Astrocyte (in vitro differentiated cells and primary cell): ENCODE data around the gene UGT1A9. TPM values are rescaled to one million over a fixed set of nuclear protein-coding genes. Genes with fewer than 3 reads are reported as not detected.

ENCODE experiments used
- DNase-seq: peaks from one replicate; pipeline ENCODE4 v3.0.0-alpha.2; 2010; ENCODE audit warnings: low read depth
- FAIRE-seq: peaks from 2 replicates; lab custom pipeline; 2011; peaks lifted over from hg19 to GRCh38; lab: Jason Lieb, UNC
- H2AFZ ChIP-seq: 2 replicates; pipeline ENCODE4 v1.6.0; 2012; ENCODE audit warnings: low read depth, low read length, inconsistent platforms
- H3K27ac ChIP-seq: 2 replicates; pipeline ENCODE4 v1.5.1; 2011; ENCODE audit warnings: low read depth, low read length, inconsistent platforms
- H3K27me3 ChIP-seq: 2 replicates; pipeline ENCODE4 v1.6.0; 2011; ENCODE audit warnings: low read length, inconsistent platforms; ENCODE audit not compliant: insufficient read depth
- H3K36me3 ChIP-seq: 2 replicates; pipeline ENCODE4 v1.5.1; 2011; ENCODE audit warnings: low read length, inconsistent platforms; ENCODE audit not compliant: insufficient read depth
- H3K4me1 ChIP-seq: 2 replicates; pipeline ENCODE4 v1.5.1; 2011; ENCODE audit warnings: low read length, inconsistent platforms; ENCODE audit not compliant: insufficient read depth
- H3K4me2 ChIP-seq: 2 replicates; pipeline ENCODE4 v1.6.0; 2012; ENCODE audit warnings: low read length, inconsistent platforms
- H3K4me3 ChIP-seq: 2 replicates; pipeline ENCODE4 v1.5.1; 2011; ENCODE audit warnings: low read depth, mild to moderate bottlenecking, low read length, inconsistent platforms; ENCODE audit not compliant: insufficient read depth
- H3K79me2 ChIP-seq: 2 replicates; pipeline ENCODE4 v1.6.0; 2012; ENCODE audit warnings: mild to moderate bottlenecking, low read length, inconsistent platforms; ENCODE audit not compliant: insufficient read depth
- H3K9ac ChIP-seq: 2 replicates; pipeline ENCODE4 v1.6.0; 2012; ENCODE audit warnings: mild to moderate bottlenecking, low read length, inconsistent platforms
- H3K9me3 ChIP-seq: 2 replicates; pipeline ENCODE4 v1.5.1; 2012; ENCODE audit warnings: low read depth, mild to moderate bottlenecking, low read length, inconsistent platforms; ENCODE audit not compliant: insufficient read depth
- H4K20me1 ChIP-seq: 2 replicates; pipeline ENCODE4 v1.6.0; 2012; ENCODE audit warnings: low read length, inconsistent platforms; ENCODE audit not compliant: insufficient read depth
- H3K27ac Mint-ChIP-seq: one replicate; pipeline ENCODE4 v1.8.0; 2021; ENCODE audit warnings: mild to moderate bottlenecking, mixed read lengths; ENCODE audit not compliant: unreplicated experiment
- H3K27me3 Mint-ChIP-seq: one replicate; pipeline ENCODE4 v1.8.0; 2021; ENCODE audit warnings: low read depth, mixed read lengths; ENCODE audit not compliant: unreplicated experiment
- H3K36me3 Mint-ChIP-seq: one replicate; pipeline ENCODE4 v1.8.0; 2021; ENCODE audit warnings: low read depth, mixed read lengths; ENCODE audit not compliant: unreplicated experiment
- H3K4me1 Mint-ChIP-seq: one replicate; pipeline ENCODE4 v1.8.0; 2021; ENCODE audit warnings: low read depth, mixed read lengths; ENCODE audit not compliant: unreplicated experiment
- H3K4me3 Mint-ChIP-seq: one replicate; pipeline ENCODE4 v1.8.0; 2021; ENCODE audit warnings: mild to moderate bottlenecking, moderate library complexity, mixed read lengths; ENCODE audit not compliant: unreplicated experiment
- H3K9me3 Mint-ChIP-seq: one replicate; pipeline ENCODE4 v1.8.0; 2021; ENCODE audit warnings: mild to moderate bottlenecking, mixed read lengths; ENCODE audit not compliant: unreplicated experiment
- CTCF ChIP-seq: IDR thresholded peaks from 2 replicates; pipeline ENCODE4 v1.5.1; 2011; ENCODE audit warnings: low read depth, mild to moderate bottlenecking, inconsistent platforms, low read length, moderate library complexity; ENCODE audit not compliant: insufficient read depth
- EZH2 ChIP-seq: IDR thresholded peaks from 2 replicates; pipeline ENCODE4 v1.6.1; 2012; ENCODE audit warnings: mild to moderate bottlenecking, low read length, inconsistent platforms; ENCODE audit not compliant: insufficient read depth
- total RNA-seq: library from RNA; stranded (reverse); gene quantifications from 2 replicates; pipeline ENCODE4 v1.2.1, GENCODE V29; 2021

UGT1A9 gene
- total RNA-seq, 1 donor from 2014 or later, result not detected

- no peaks in the 10 kb centered on the region for H3K36me3 Mint-ChIP-seq
- Histone ChIP-seq H3K79me2 (no peaks in the 10 kb centered on the region), H3K9me3 (no peaks in the 10 kb centered on the region), H3K36me3 (no peaks in the 10 kb centered on the region), H3K4me3 (no peak within 1 kb of the TSS), H3K4me1 (peaks cover 12% of the 10 kb centered on the region), H4K20me1 (no peaks in the 10 kb centered on the region), H3K9ac (no peak within 1 kb of the TSS), H3K27me3 (peaks cover 3% of the 10 kb centered on the region), H2AFZ (no peak within 1 kb of the TSS), H3K4me2 (no peak within 1 kb of the TSS), H3K27ac (no peak within 1 kb of the TSS)
- no peak for FAIRE-seq
- H3K4me3 Mint-ChIP-seq, result no peak within 1 kb of the TSS
- no peak within 1 kb of the TSS for H3K27ac Mint-ChIP-seq
- TF ChIP-seq CTCF (no peak), EZH2 (no peak)
- peaks cover 7% of the 10 kb centered on the region for H3K27me3 Mint-ChIP-seq
- no peak for DNase-seq
- H3K9me3 Mint-ChIP-seq, result no peaks in the 10 kb centered on the region
- H3K4me1 Mint-ChIP-seq, result peaks cover 6% of the 10 kb centered on the region
Observed at GRCh38 chr2:233760043-233760442, 88.3 kb downstream of the UGT1A9 start, which contains the start of gene UGT1A1. Gene UGT1A1 (plus strand): TSS chr2:233760270. CDS start chr2:233760288, 18 bp downstream.

- H3K9me3 Mint-ChIP-seq, result no peaks in the 10 kb centered on the region
- Histone ChIP-seq H3K9ac (no peak overlapping the region), H3K9me3 (no peaks in the 10 kb centered on the region), H3K4me1 (peaks cover 12% of the 10 kb centered on the region), H3K4me3 (no peak overlapping the region), H3K36me3 (no peaks in the 10 kb centered on the region), H2AFZ (no peak overlapping the region), H4K20me1 (no peaks in the 10 kb centered on the region), H3K27me3 (peaks cover 3% of the 10 kb centered on the region), H3K79me2 (no peaks in the 10 kb centered on the region), H3K4me2 (no peak overlapping the region), H3K27ac (no peak overlapping the region)
- H3K27ac Mint-ChIP-seq, result no peak overlapping the region
- H3K4me1 Mint-ChIP-seq, result peaks cover 6% of the 10 kb centered on the region
- no peak for FAIRE-seq
- H3K27me3 Mint-ChIP-seq, result peaks cover 9% of the 10 kb centered on the region
- peak; percentile 52 for DNase-seq
- TF ChIP-seq CTCF (no peak), EZH2 (no peak)
- H3K36me3 Mint-ChIP-seq, result no peaks in the 10 kb centered on the region
- no peak overlapping the region for H3K4me3 Mint-ChIP-seq
Observed at GRCh38 chr2:233761040-233761769, 89.5 kb downstream of the UGT1A9 start.

GRCh38 chr2:233764264-233764663 lies 92.6 kb downstream of the UGT1A9 start:
- no peak for TF ChIP-seq CTCF
- no peak for TF ChIP-seq EZH2
- no peaks in the 10 kb centered on the region for H3K36me3 ChIP-seq
- H3K9me3 ChIP-seq, result no peaks in the 10 kb centered on the region
- no peak overlapping the region for H3K4me3 ChIP-seq
- peak overlapping the region; percentile 66 for H3K4me2 ChIP-seq
- no peaks in the 10 kb centered on the region for H3K27me3 ChIP-seq
- H3K27ac ChIP-seq, result no peak overlapping the region
- H3K4me1 ChIP-seq, result peaks cover 12% of the 10 kb centered on the region
- Mint-ChIP-seq H3K9me3 (no peaks in the 10 kb centered on the region), H3K27me3 (peaks cover 2% of the 10 kb centered on the region), H3K4me3 (no peak overlapping the region), H3K36me3 (no peaks in the 10 kb centered on the region), H3K27ac (no peak overlapping the region), H3K4me1 (peaks cover 6% of the 10 kb centered on the region)
- FAIRE-seq, result peak; percentile 63
- H3K9ac ChIP-seq, result no peak overlapping the region
- H3K79me2 ChIP-seq, result no peaks in the 10 kb centered on the region
- H4K20me1 ChIP-seq, result no peaks in the 10 kb centered on the region
- peak; percentile 78 for DNase-seq
- H2AFZ ChIP-seq, result no peak overlapping the region
